ENCODE data around the gene ST8SIA3.

DNA sequence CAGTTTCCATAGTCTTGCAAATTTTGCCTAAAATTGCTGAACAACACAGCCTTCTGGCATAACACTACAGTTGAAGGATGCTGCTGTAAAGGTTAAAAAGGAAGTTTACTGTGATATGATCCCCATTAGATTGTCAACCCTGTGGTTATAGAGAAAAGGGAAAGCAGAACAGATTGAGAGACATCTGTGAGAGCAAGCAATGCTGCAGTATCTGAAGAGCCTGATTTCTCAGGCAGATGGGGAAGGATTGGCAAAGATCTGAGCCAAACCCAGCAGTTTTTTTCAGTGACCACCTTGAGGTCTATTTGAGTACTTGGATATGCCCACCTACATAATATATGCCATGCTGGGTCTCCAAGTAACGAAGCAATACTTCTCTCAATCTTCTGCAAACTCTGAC lies 8.5 kb upstream of the ST8SIA3 start:
- TF ChIP-seq, protein P1, sequence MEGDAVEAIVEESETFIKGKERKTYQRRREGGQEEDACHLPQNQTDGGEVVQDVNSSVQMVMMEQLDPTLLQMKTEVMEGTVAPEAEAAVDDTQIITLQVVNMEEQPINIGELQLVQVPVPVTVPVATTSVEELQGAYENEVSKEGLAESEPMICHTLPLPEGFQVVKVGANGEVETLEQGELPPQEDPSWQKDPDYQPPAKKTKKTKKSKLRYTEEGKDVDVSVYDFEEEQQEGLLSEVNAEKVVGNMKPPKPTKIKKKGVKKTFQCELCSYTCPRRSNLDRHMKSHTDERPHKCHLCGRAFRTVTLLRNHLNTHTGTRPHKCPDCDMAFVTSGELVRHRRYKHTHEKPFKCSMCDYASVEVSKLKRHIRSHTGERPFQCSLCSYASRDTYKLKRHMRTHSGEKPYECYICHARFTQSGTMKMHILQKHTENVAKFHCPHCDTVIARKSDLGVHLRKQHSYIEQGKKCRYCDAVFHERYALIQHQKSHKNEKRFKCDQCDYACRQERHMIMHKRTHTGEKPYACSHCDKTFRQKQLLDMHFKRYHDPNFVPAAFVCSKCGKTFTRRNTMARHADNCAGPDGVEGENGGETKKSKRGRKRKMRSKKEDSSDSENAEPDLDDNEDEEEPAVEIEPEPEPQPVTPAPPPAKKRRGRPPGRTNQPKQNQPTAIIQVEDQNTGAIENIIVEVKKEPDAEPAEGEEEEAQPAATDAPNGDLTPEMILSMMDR (conservative IDR thresholded peaks at IDR 0.05; ENCODE audit: low read length) = no peak
- no peak for TF ChIP-seq EZH2phosphoT487 (IDR thresholded peaks at IDR 0.05; ENCODE audit: borderline replicate concordance, low read depth, low read length)

Data from OCI-LY7 (cell line).